Trophoblast cell (in vitro differentiated cells and primary cell): ENCODE measurements around the gene LAYN.

ENCODE experiments used
- DNase-seq, 2 donors: peaks; one replicate each; pipeline ENCODE4 v3.0.0-alpha.2; 2016
- H2AFZ ChIP-seq: 2 replicates; pipeline ENCODE4 v1.6.1; 2013; ENCODE audit warnings: low read length, moderate library complexity, mild to moderate bottlenecking; ENCODE audit not compliant: insufficient read depth, poor library complexity
- H2AK5ac ChIP-seq: 2 replicates; pipeline ENCODE4 v1.6.1; 2013; ENCODE audit warnings: mild to moderate bottlenecking, low read length
- H2BK120ac ChIP-seq: 2 replicates; pipeline ENCODE4 v1.6.1; 2013; ENCODE audit warnings: low read length, mild to moderate bottlenecking, moderate library complexity; ENCODE audit not compliant: insufficient read depth, poor library complexity
- H2BK12ac ChIP-seq: 2 replicates; pipeline ENCODE4 v1.6.1; 2013; ENCODE audit warnings: mild to moderate bottlenecking, low read length, moderate library complexity
- H2BK5ac ChIP-seq: 2 replicates; pipeline ENCODE4 v1.6.1; 2013; ENCODE audit warnings: low read length, low read depth, moderate library complexity, mild to moderate bottlenecking; ENCODE audit not compliant: poor library complexity
- H3K14ac ChIP-seq: 2 replicates; pipeline ENCODE4 v1.6.1; 2013; ENCODE audit warnings: mild to moderate bottlenecking, low read length
- H3K18ac ChIP-seq: 2 replicates; pipeline ENCODE4 v1.6.1; 2013; ENCODE audit warnings: mild to moderate bottlenecking, low read length
- H3K23ac ChIP-seq: 2 replicates; pipeline ENCODE4 v1.6.1; 2013; ENCODE audit warnings: low read length
- H3K27ac ChIP-seq: 2 replicates; pipeline ENCODE4 v1.5.1; 2013; ENCODE audit warnings: low read depth, mild to moderate bottlenecking, inconsistent platforms, low read length, moderate library complexity
- H3K27me3 ChIP-seq: 2 replicates; pipeline ENCODE4 v1.6.1; 2013; ENCODE audit warnings: inconsistent platforms, mild to moderate bottlenecking, low read length, moderate library complexity; ENCODE audit not compliant: insufficient read depth
- H3K36me3 ChIP-seq, 2 experiments: 1 replicate in 1 of 2; 2 replicates in 1 of 2; pipeline ENCODE4 v1.6.1; 2013; ENCODE audit warnings: low read length in 2 of 2, mild to moderate bottlenecking in 2 of 2, moderate library complexity in 1 of 2; ENCODE audit not compliant: insufficient read depth in 2 of 2, control insufficient read depth in 1 of 2
- H3K4ac ChIP-seq: 2 replicates; pipeline ENCODE4 v1.6.1; 2013; ENCODE audit warnings: low read depth, mild to moderate bottlenecking, low read length, moderate library complexity
- H3K4me1 ChIP-seq, 2 experiments: 1 replicate in 1 of 2; 2 replicates in 1 of 2; pipeline ENCODE4 v1.6.1; 2013; ENCODE audit warnings: low read length in 2 of 2, mild to moderate bottlenecking in 2 of 2, moderate library complexity in 1 of 2; ENCODE audit not compliant: insufficient read depth in 2 of 2, control insufficient read depth in 1 of 2
- H3K4me2 ChIP-seq: 2 replicates; pipeline ENCODE4 v1.6.1; 2013; ENCODE audit warnings: inconsistent platforms, mild to moderate bottlenecking, low read length, moderate library complexity
- H3K4me3 ChIP-seq: 2 replicates; pipeline ENCODE4 v1.5.1; 2013; ENCODE audit warnings: mild to moderate bottlenecking, low read depth, low read length, inconsistent platforms
- H3K79me1 ChIP-seq: one replicate; pipeline ENCODE4 v1.6.1; 2013; ENCODE audit warnings: low read length
- H3K79me2 ChIP-seq: 2 replicates; pipeline ENCODE4 v1.6.1; 2013; ENCODE audit warnings: low read length, mild to moderate bottlenecking; ENCODE audit not compliant: control insufficient read depth, insufficient read depth, poor library complexity
- H3K9ac ChIP-seq: 2 replicates; pipeline ENCODE4 v1.6.1; 2013; ENCODE audit warnings: mild to moderate bottlenecking, low read length
- H3K9me3 ChIP-seq: 2 replicates; pipeline ENCODE4 v1.6.1; 2013; ENCODE audit warnings: low read depth, mild to moderate bottlenecking, control low read depth, inconsistent platforms, low read length; ENCODE audit not compliant: insufficient read depth
- H4K12ac ChIP-seq: 2 replicates; pipeline ENCODE4 v1.6.1; 2013; ENCODE audit warnings: low read depth, mild to moderate bottlenecking, low read length, moderate library complexity
- H4K8ac ChIP-seq: 2 replicates; pipeline ENCODE4 v1.6.1; 2013; ENCODE audit warnings: low read depth, mild to moderate bottlenecking, low read length, moderate library complexity
- H4K91ac ChIP-seq: one replicate; pipeline ENCODE4 v1.6.1; 2013; ENCODE audit warnings: low read depth, mild to moderate bottlenecking, low read length, moderate library complexity
- WGBS: extraction: QIAGEN DNeasy Blood & Tissue Kit; methylation state at CpG from one replicate; pipeline ENCODE4 v1.1.7; 2013; ENCODE audit warnings: missing lambda C conversion rate; ENCODE audit not compliant: insufficient read length, insufficient coverage; ENCODE audit errors: extremely low coverage; 5-methylcytosine and 5-hydroxymethylcytosine counted together

The LAYN gene

DNA sequence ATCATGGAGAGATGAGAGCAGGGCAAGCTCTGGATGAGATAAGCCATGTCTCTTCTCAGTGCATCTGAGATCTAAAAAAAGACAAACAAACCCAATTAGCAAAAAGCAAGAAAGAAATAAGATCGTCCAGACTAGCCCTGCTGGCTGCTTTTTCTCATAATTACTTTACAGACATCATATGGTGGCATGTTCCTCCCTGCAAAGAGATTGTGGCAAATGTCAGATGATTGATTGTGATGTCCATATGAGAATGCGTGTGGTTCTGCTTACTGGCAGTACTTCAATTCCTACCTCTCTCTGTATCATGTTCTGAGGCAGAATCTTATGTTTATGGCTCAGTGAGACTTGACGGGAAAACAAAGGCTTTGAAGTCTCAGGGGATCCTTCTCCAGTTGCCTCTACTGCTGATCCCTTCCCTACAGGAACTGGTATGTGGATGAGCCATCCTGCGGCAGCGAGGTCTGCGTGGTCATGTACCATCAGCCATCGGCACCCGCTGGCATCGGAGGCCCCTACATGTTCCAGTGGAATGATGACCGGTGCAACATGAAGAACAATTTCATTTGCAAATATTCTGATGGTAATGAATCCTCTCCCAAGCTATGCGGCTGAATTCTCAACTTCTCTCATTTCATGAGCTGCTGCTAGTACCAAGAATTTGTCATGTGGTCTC, 8.8 kb downstream of the LAYN start:
- Histone ChIP-seq H2AK5ac (no peak overlapping the region), H3K14ac (no peak overlapping the region), H3K79me1 (no peaks in the 10 kb centered on the region), H2BK120ac (no peak overlapping the region), H3K9ac (no peak overlapping the region), H4K91ac (no peak overlapping the region), H3K4me2 (no peak overlapping the region), H4K12ac (no peak overlapping the region), H3K18ac (no peak overlapping the region), H3K4me3 (no peak overlapping the region), H3K36me3 (peaks cover 23 to 58% of the 10 kb centered on the region in 2 experiments), H2AFZ (no peak overlapping the region), H3K4me1 (no peaks in the 10 kb centered on the region), H3K79me2 (no peaks in the 10 kb centered on the region), H2BK5ac (no peak overlapping the region), H3K4ac (no peak overlapping the region), H3K9me3 (no peaks in the 10 kb centered on the region), H2BK12ac (no peak overlapping the region), H3K27me3 (no peaks in the 10 kb centered on the region), H3K27ac (no peak overlapping the region), H3K23ac (no peak overlapping the region), H4K8ac (no peak overlapping the region)
- WGBS, result no CpG with 5 or more reads among the region's 11 CpGs
- peak in 1 of 2 donors; percentile 55 for DNase-seq

GRCh38 chr11:111549869-111550203, 9.3 kb downstream of the LAYN start:
- no peaks in the 10 kb centered on the region for H3K4me1 ChIP-seq
- H3K4ac ChIP-seq, result no peak overlapping the region
- H2AK5ac ChIP-seq, result no peak overlapping the region
- H2BK12ac ChIP-seq, result no peak overlapping the region
- no peak overlapping the region for H3K4me3 ChIP-seq
- H3K14ac ChIP-seq, result no peak overlapping the region
- H3K18ac ChIP-seq, result no peak overlapping the region
- no peaks in the 10 kb centered on the region for H3K9me3 ChIP-seq
- no peak overlapping the region for H3K4me2 ChIP-seq
- H4K12ac ChIP-seq, result no peak overlapping the region
- no peak overlapping the region for H2AFZ ChIP-seq
- WGBS, result no CpG with 5 or more reads among the region's 3 CpGs
- peaks cover 21 to 55% of the 10 kb centered on the region in 2 experiments for H3K36me3 ChIP-seq
- H3K27ac ChIP-seq, result no peak overlapping the region
- H2BK120ac ChIP-seq, result no peak overlapping the region
- no peaks in the 10 kb centered on the region for H3K79me2 ChIP-seq
- no peaks in the 10 kb centered on the region for H3K27me3 ChIP-seq
- H3K79me1 ChIP-seq, result no peaks in the 10 kb centered on the region
- DNase-seq, result no peak
- H4K8ac ChIP-seq, result no peak overlapping the region
- no peak overlapping the region for H4K91ac ChIP-seq
- H2BK5ac ChIP-seq, result no peak overlapping the region
- H3K23ac ChIP-seq, result no peak overlapping the region
- no peak overlapping the region for H3K9ac ChIP-seq

- no peak overlapping the region for H4K12ac ChIP-seq
- H3K9ac ChIP-seq, result no peak overlapping the region
- H3K23ac ChIP-seq, result no peak overlapping the region
- no peaks in the 10 kb centered on the region for H3K79me1 ChIP-seq
- H3K4me3 ChIP-seq, result no peak overlapping the region
- no peak overlapping the region for H3K18ac ChIP-seq
- no peak overlapping the region for H2BK12ac ChIP-seq
- H4K8ac ChIP-seq, result no peak overlapping the region
- no peak for DNase-seq
- no peak overlapping the region for H2BK5ac ChIP-seq
- no peaks in the 10 kb centered on the region for H3K27me3 ChIP-seq
- no peaks in the 10 kb centered on the region for H3K4me1 ChIP-seq
- H2AK5ac ChIP-seq, result no peak overlapping the region
- peaks cover 19 to 53% of the 10 kb centered on the region in 2 experiments for H3K36me3 ChIP-seq
- no peak overlapping the region for H2AFZ ChIP-seq
- H3K4me2 ChIP-seq, result no peak overlapping the region
- H3K14ac ChIP-seq, result no peak overlapping the region
- H3K27ac ChIP-seq, result no peak overlapping the region
- no peak overlapping the region for H2BK120ac ChIP-seq
- no CpG with 5 or more reads among the region's 2 CpGs for WGBS
- no peak overlapping the region for H4K91ac ChIP-seq
- no peaks in the 10 kb centered on the region for H3K79me2 ChIP-seq
- H3K9me3 ChIP-seq, result no peaks in the 10 kb centered on the region
- no peak overlapping the region for H3K4ac ChIP-seq
These were observed 9.7 kb downstream of the LAYN start for GRCh38 chr11:111550258-111550657.

DNA sequence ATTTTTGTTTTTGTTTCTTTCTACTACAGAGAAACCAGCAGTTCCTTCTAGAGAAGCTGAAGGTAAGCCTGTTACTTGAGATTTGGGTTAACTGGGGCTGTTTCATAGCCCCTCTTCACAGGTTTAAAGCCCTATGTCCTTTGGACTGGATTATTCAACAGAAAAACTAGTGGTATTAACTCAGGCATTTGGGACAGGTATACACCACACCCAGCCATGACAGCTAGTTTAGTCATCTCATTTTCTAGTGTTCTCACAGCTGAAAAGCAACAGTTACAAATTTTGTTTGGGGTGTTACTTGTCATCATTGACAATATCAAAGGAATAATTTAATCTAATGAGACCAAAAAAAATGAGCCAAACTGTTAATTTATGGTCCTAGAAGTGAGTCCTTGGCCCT, 14.0 kb downstream of the LAYN start:
- Histone ChIP-seq H3K4ac (no peak overlapping the region), H4K12ac (no peak overlapping the region), H2AFZ (no peak overlapping the region), H3K14ac (no peak overlapping the region), H3K9ac (no peak overlapping the region), H3K4me2 (no peak overlapping the region), H3K9me3 (peaks cover 2% of the 10 kb centered on the region), H2BK12ac (no peak overlapping the region), H2BK5ac (no peak overlapping the region), H3K23ac (no peak overlapping the region), H4K91ac (no peak overlapping the region), H3K27ac (no peak overlapping the region), H2BK120ac (no peak overlapping the region), H3K27me3 (no peaks in the 10 kb centered on the region), H4K8ac (no peak overlapping the region), H3K36me3 (peaks cover 13 to 38% of the 10 kb centered on the region in 2 experiments), H3K79me2 (no peaks in the 10 kb centered on the region), H3K79me1 (no peaks in the 10 kb centered on the region), H2AK5ac (no peak overlapping the region), H3K4me1 (no peaks in the 10 kb centered on the region), H3K18ac (no peak overlapping the region), H3K4me3 (no peak overlapping the region)
- peak in 1 of 2 donors; percentile 64 for DNase-seq
